HEK293 (cell line): ENCODE measurements around the gene DDX51.

Source experiments
- CTCF ChIA-PET: fragments of 350-600 bp; formaldehyde crosslinking; extraction: SDS; loops from one replicate; lab custom pipeline; 2021; ENCODE audit warnings: antibody characterized with exemption; lab: Yijun Ruan, JAX
- POLR2A ChIA-PET: fragments of 300-600 bp; formaldehyde crosslinking; extraction: SDS; loops from one replicate; lab custom pipeline; 2020; ENCODE audit warnings: antibody characterized with exemption, inconsistent platforms; lab: Yijun Ruan, JAX
- H3K27ac ChIP-seq: fragments of 200-500 bp; sonication (Bioruptor generic); 2 replicates; pipeline ENCODE4 v1.5.1; 2014; ENCODE audit warnings: low read depth, low read length, control low read depth, inconsistent platforms; ENCODE audit errors: extremely low read depth
- H3K36me3 ChIP-seq, 2 experiments: fragments of 200-500 bp in 1 of 2; sonication (Bioruptor generic) in 1 of 2; 1 replicate in 1 of 2; 2 replicates in 1 of 2; pipeline ENCODE4 v1.5.1; 2014 to 2017; ENCODE audit warnings: inconsistent platforms in 2 of 2, low read length in 2 of 2; ENCODE audit not compliant: control insufficient read depth in 2 of 2, insufficient read depth in 1 of 2
- H3K4me1 ChIP-seq: fragments of 200-500 bp; sonication (Bioruptor generic); 2 replicates; pipeline ENCODE4 v1.5.1; 2014; ENCODE audit warnings: mild to moderate bottlenecking, low read length, inconsistent platforms; ENCODE audit not compliant: control insufficient read depth, insufficient read depth
- H3K4me3 ChIP-seq: 2 replicates; pipeline ENCODE4 v1.5.1; 2011; ENCODE audit warnings: low read depth, mild to moderate bottlenecking, control low read depth, low read length, moderate library complexity
- H3K9me3 ChIP-seq: fragments of 200-500 bp; sonication (Bioruptor generic); 2 replicates; pipeline ENCODE4 v1.5.1; 2014; ENCODE audit warnings: low read depth, low read length, inconsistent platforms; ENCODE audit not compliant: control insufficient read depth, insufficient read depth
- AEBP2 ChIP-seq: fragments of 450-650 bp; formaldehyde crosslinking; IDR thresholded peaks from 2 replicates; pipeline ENCODE4 v1.5.1; 2016; ENCODE audit warnings: missing biosample characterization, missing genetic modification characterization, borderline replicate concordance
- EGR2 ChIP-seq: fragments of 450-650 bp; formaldehyde crosslinking; IDR thresholded peaks from 2 replicates; pipeline ENCODE4 v1.5.1; 2016; ENCODE audit warnings: low read depth, missing biosample characterization, missing genetic modification characterization
- FEZF1 ChIP-seq: fragments of 450-650 bp; formaldehyde crosslinking; IDR thresholded peaks from 2 replicates; pipeline ENCODE4 v1.5.1; 2016; ENCODE audit warnings: missing biosample characterization, missing genetic modification characterization
- GLI4 ChIP-seq: fragments of 450-650 bp; formaldehyde crosslinking; IDR thresholded peaks from 2 replicates; pipeline ENCODE4 v1.5.1; 2016; ENCODE audit warnings: missing biosample characterization, missing genetic modification characterization
- HOXC10 ChIP-seq: sonication (generic); formaldehyde crosslinking; IDR thresholded peaks from 2 replicates; pipeline ENCODE4 v1.8.1; 2023; ENCODE audit warnings: mild to moderate bottlenecking, missing genetic modification reagents
- HOXD13 ChIP-seq: sonication (generic); formaldehyde crosslinking; IDR thresholded peaks from 2 replicates; pipeline ENCODE4 v1.8.0; 2022; ENCODE audit warnings: missing genetic modification reagents, borderline replicate concordance
- KLF8 ChIP-seq: fragments of 450-650 bp; formaldehyde crosslinking; IDR thresholded peaks from 2 replicates; pipeline ENCODE4 v1.5.1; 2016; ENCODE audit warnings: missing biosample characterization, missing genetic modification characterization
- OSR2 ChIP-seq: fragments of 450-650 bp; formaldehyde crosslinking; IDR thresholded peaks from 2 replicates; pipeline ENCODE4 v1.5.1; 2016; ENCODE audit warnings: missing biosample characterization, missing genetic modification characterization
- PATZ1 ChIP-seq: fragments of 450-650 bp; formaldehyde crosslinking; IDR thresholded peaks from 2 replicates; pipeline ENCODE4 v1.5.1; 2016; ENCODE audit warnings: missing biosample characterization, missing genetic modification characterization
- PRDM10 ChIP-seq: fragments of 450-650 bp; formaldehyde crosslinking; IDR thresholded peaks from 2 replicates; pipeline ENCODE4 v1.5.1; 2016; ENCODE audit warnings: missing biosample characterization, missing genetic modification characterization
- SALL2 ChIP-seq: fragments of 450-650 bp; formaldehyde crosslinking; IDR thresholded peaks from 2 replicates; pipeline ENCODE4 v1.5.0; 2017; ENCODE audit warnings: missing biosample characterization, mild to moderate bottlenecking, missing genetic modification characterization, borderline replicate concordance
- ZBTB8A ChIP-seq: fragments of 450-650 bp; formaldehyde crosslinking; IDR thresholded peaks from 2 replicates; pipeline ENCODE4 v1.5.1; 2016; ENCODE audit warnings: missing biosample characterization, missing genetic modification characterization
- ZNF133 ChIP-seq: fragments of 450-650 bp; formaldehyde crosslinking; IDR thresholded peaks from 2 replicates; pipeline ENCODE4 v1.5.1; 2016; ENCODE audit warnings: missing biosample characterization, missing genetic modification characterization
- ZNF175 ChIP-seq: fragments of 450-650 bp; formaldehyde crosslinking; IDR thresholded peaks from 2 replicates; pipeline ENCODE4 v1.5.1; 2016; ENCODE audit warnings: missing biosample characterization, missing genetic modification characterization
- ZNF302 ChIP-seq: fragments of 450-650 bp; formaldehyde crosslinking; IDR thresholded peaks from 2 replicates; pipeline ENCODE4 v1.5.1; 2016; ENCODE audit warnings: missing biosample characterization, missing genetic modification characterization, low read depth
- ZNF335 ChIP-seq: fragments of 450-650 bp; formaldehyde crosslinking; conservative IDR thresholded peaks from 2 replicates; pipeline ENCODE4 v1.5.1; 2016; ENCODE audit warnings: missing biosample characterization, missing genetic modification characterization
- ZNF362 ChIP-seq: fragments of 450-650 bp; formaldehyde crosslinking; IDR thresholded peaks from 2 replicates; pipeline ENCODE4 v1.5.1; 2016; ENCODE audit warnings: missing biosample characterization, missing genetic modification characterization
- ZNF449 ChIP-seq: fragments of 450-650 bp; formaldehyde crosslinking; IDR thresholded peaks from 2 replicates; pipeline ENCODE4 v1.5.1; 2017; ENCODE audit warnings: missing biosample characterization, mild to moderate bottlenecking, missing genetic modification characterization, moderate library complexity
- ZNF544 ChIP-seq: fragments of 450-650 bp; formaldehyde crosslinking; IDR thresholded peaks from 2 replicates; pipeline ENCODE4 v1.5.0; 2017; ENCODE audit warnings: missing biosample characterization, missing genetic modification characterization
- ZNF610 ChIP-seq: fragments of 450-650 bp; formaldehyde crosslinking; IDR thresholded peaks from 2 replicates; pipeline ENCODE4 v1.5.1; 2016; ENCODE audit warnings: missing biosample characterization, missing genetic modification characterization, borderline replicate concordance
- ZNF626 ChIP-seq: fragments of 450-650 bp; sonication (Bioruptor Pico); formaldehyde crosslinking; IDR thresholded peaks from 2 replicates; pipeline ENCODE4 v1.5.1; 2018; ENCODE audit warnings: missing biosample characterization, missing genetic modification characterization, inconsistent platforms
- ZNF837 ChIP-seq: fragments of 450-650 bp; formaldehyde crosslinking; IDR thresholded peaks from 2 replicates; pipeline ENCODE4 v1.5.1; 2016; ENCODE audit warnings: missing biosample characterization, missing genetic modification characterization
- ZNF843 ChIP-seq: fragments of 450-650 bp; formaldehyde crosslinking; IDR thresholded peaks from 2 replicates; pipeline ENCODE4 v1.5.1; 2016; ENCODE audit warnings: missing biosample characterization, missing genetic modification characterization
- ZSCAN30 ChIP-seq: fragments of 450-650 bp; IDR thresholded peaks from 2 replicates; pipeline ENCODE4 v1.5.1; 2018; ENCODE audit warnings: missing biosample characterization, mild to moderate bottlenecking, missing genetic modification characterization, moderate library complexity

DDX51 gene

GRCh38 chr12:132141976-132142678, 2.0 kb downstream of the DDX51 start:
- no peak for TF ChIP-seq GLI4 (tag by site-specific recombination)
- TF ChIP-seq OSR2 = no peak
- TF ChIP-seq ZNF335 = no peak
- TF ChIP-seq HOXD13 (CRISPR knock-in tag) = no peak
- no peak for TF ChIP-seq SALL2 (tag by site-specific recombination)
- no peak for TF ChIP-seq ZNF626 (tag by site-specific recombination)
- TF ChIP-seq ZNF843 (tag by site-specific recombination) = no peak
- no peak for TF ChIP-seq ZNF302 (tag by site-specific recombination)
- TF ChIP-seq ZNF544 = no peak
- TF ChIP-seq ZNF610 (tag by site-specific recombination) = no peak
- TF ChIP-seq ZSCAN30 (tag by site-specific recombination) = no peak
- TF ChIP-seq FEZF1 (tag by site-specific recombination) = no peak
- TF ChIP-seq AEBP2 (tag by site-specific recombination) = no peak
- TF ChIP-seq PRDM10 = no peak
- no peak for TF ChIP-seq KLF8 (tag by site-specific recombination)
- TF ChIP-seq ZNF175 (tag by site-specific recombination) = no peak
- TF ChIP-seq HOXC10 (CRISPR knock-in tag) = no peak
- H3K9me3 ChIP-seq = no peaks in the 10 kb centered on the region
- peaks cover 3 to 61% of the 10 kb centered on the region in 2 experiments; a peak in 2 of 3 replicates for H3K36me3 ChIP-seq
- no peak overlapping the region for H3K4me3 ChIP-seq
- POLR2A ChIA-PET = no interaction called here
- no peak overlapping the region for H3K27ac ChIP-seq
- CTCF ChIA-PET = interaction anchor here (0.6 to 1.1 kb wide), 2 partner anchors 9 to 272 kb away, joined by 3 to 4 read pairs; no protein-coding TSS in a partner anchor
- 0 out of 2 replicates have a peak, but pooled peaks cover 3% of the 10 kb centered on the region for H3K4me1 ChIP-seq

GRCh38 chr12:132140918-132141841, 2.9 kb downstream of the DDX51 start:
- Histone ChIP-seq H3K4me3 (no peak overlapping the region), H3K36me3 (peaks cover 3 to 52% of the 10 kb centered on the region in 2 experiments; a peak in 2 of 3 replicates), H3K9me3 (no peaks in the 10 kb centered on the region), H3K27ac (no peak overlapping the region), H3K4me1 (0 out of 2 replicates have a peak, but pooled peaks cover 3% of the 10 kb centered on the region)
- POLR2A ChIA-PET = interaction anchor here (1.3 kb wide), 1 partner anchor 13 kb away, joined by 3 read pairs; no protein-coding TSS in a partner anchor
- CTCF ChIA-PET = no interaction called here
- TF ChIP-seq ZNF837 (no peak), EGR2 (tag by site-specific recombination) (no peak), ZNF133 (tag by site-specific recombination) (no peak), ZNF362 (tag by site-specific recombination) (no peak), PATZ1 (tag by site-specific recombination) (no peak), ZBTB8A (tag by site-specific recombination) (no peak), ZNF449 (tag by site-specific recombination) (no peak)
